GM10847 (cell line): ENCODE results near the gene RBM4B.

ENCODE experiments used
- POLR2A ChIP-seq: IDR thresholded peaks from 2 replicates; pipeline ENCODE4 v1.6.1; 2011; ENCODE audit not compliant: insufficient read length; ENCODE audit errors: extremely low read depth

The RBM4B gene

GRCh38 chr11:66693356-66694055, 15.8 kb upstream of the RBM4B start:
- TF ChIP-seq POLR2A = no peak

GRCh38 chr11:66692871-66693331, 15.2 kb upstream of the RBM4B start:
- TF ChIP-seq POLR2A = no peak

GRCh38 chr11:66692446-66692845, 14.8 kb upstream of the RBM4B start:
- TF ChIP-seq POLR2A = no peak

GRCh38 chr11:66691311-66691980, 13.8 kb upstream of the RBM4B start:
- TF ChIP-seq POLR2A = no peak

- no peak for TF ChIP-seq POLR2A
Measured at GRCh38 chr11:66689661-66690590, 12.2 kb upstream of the RBM4B start.

GRCh38 chr11:66688561-66689534, 11.2 kb upstream of the RBM4B start:
- TF ChIP-seq POLR2A = no peak

- TF ChIP-seq POLR2A = no peak
Measured at GRCh38 chr11:66687831-66688281, 10.2 kb upstream of the RBM4B start.

- no peak for TF ChIP-seq POLR2A
Measured at GRCh38 chr11:66686801-66687750, 9.4 kb upstream of the RBM4B start.

GRCh38 chr11:66686100-66686785, 8.6 kb upstream of the RBM4B start:
- TF ChIP-seq POLR2A = no peak

GRCh38 chr11:66685276-66686099, 7.8 kb upstream of the RBM4B start:
- no peak for TF ChIP-seq POLR2A

GRCh38 chr11:66684635-66685034, 6.9 kb upstream of the RBM4B start:
- no peak for TF ChIP-seq POLR2A

- no peak for TF ChIP-seq POLR2A
Measured at GRCh38 chr11:66683877-66684276, 6.2 kb upstream of the RBM4B start.
